Mucosa of descending colon (tissue), 3 donors: Measurements from ENCODE around the gene TNFRSF4. TPM values are rescaled to one million over a fixed set of nuclear protein-coding genes. Genes with fewer than 3 reads are reported as not detected.

Source experiments
- ATAC-seq: fragments of 200-7000 bp; cut with Tn5 transposase; one replicate; pipeline ENCODE4 v1.9.1; 2020; ENCODE audit warnings: mild to moderate bottlenecking, moderate library complexity
- DNase-seq, 3 donors: peaks; one replicate each; pipeline ENCODE4 v3.0.0-alpha.2; 2020
- H3K36me3 ChIP-seq: fragments of 200-600 bp; one replicate; pipeline ENCODE4 v1.8.0; 2021; ENCODE audit warnings: low read depth, mild to moderate bottlenecking
- H3K4me1 ChIP-seq: fragments of 200-600 bp; one replicate; pipeline ENCODE4 v1.8.0; 2021; ENCODE audit warnings: low read depth, mild to moderate bottlenecking
- H3K4me3 ChIP-seq: fragments of 200-600 bp; one replicate; pipeline ENCODE4 v1.8.0; 2021; ENCODE audit warnings: mild to moderate bottlenecking
- H3K9me3 ChIP-seq: fragments of 200-600 bp; one replicate; pipeline ENCODE4 v1.8.0; 2021; ENCODE audit warnings: mild to moderate bottlenecking
- CTCF ChIP-seq: fragments of 200-600 bp; IDR thresholded peaks from one replicate; pipeline ENCODE4 v1.8.0; 2022; ENCODE audit warnings: antibody characterized with exemption, mild to moderate bottlenecking
- intact Hi-C, 2 donors: fragments of 100-400 bp; cut with DNase I in 1 of 2; cut with micrococcal nuclease in 1 of 2; formaldehyde crosslinking; loops; one replicate each; pipeline versions ENCODE4 v1.11.0 to v1.11.1; 2022; cut with DNase I, micrococcal nuclease
- total RNA-seq, 3 donors: library from RNA; stranded (reverse); fragmentation: NEBNext Ultra II Directional in 2 of 3; extraction: Animal tissue kit (Norgen Biotek cat#: 25700) in 2 of 3; gene quantifications; one replicate each; pipeline versions ENCODE4 v1.2.1 to v1.2.4, GENCODE V29; 2021 to 2023
- donor health status: DM: no; HTN: no; CAD: no; lungs with moderate emphysema.
- donor health status: DM: no; HTN: no; CAD: no.
- donor health status: DM: no; HTN: yes; CAD: no.

TNFRSF4 gene
- total RNA-seq, 3 donors from 2014 or later: 0.69 to 1.2 (median 0.80) TPM

DNA sequence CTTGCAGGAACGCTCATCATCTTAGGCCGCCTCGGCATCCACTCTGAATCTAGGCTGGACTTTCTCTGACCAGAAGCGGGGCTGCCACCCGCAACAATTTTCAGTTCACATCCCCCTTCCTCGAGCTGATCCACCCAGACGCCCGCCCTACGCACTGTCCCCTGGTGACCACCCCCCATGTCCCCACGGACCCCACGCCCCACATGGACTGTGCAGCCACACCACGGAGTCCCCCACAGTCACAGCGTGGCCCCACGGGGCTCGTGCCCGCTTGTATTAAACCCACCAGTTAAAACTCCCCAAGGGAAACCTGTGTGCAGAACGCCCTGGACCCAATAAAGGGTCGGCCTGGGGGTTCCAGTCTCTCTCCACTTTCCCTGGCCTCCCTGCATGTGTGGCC lies 45.6 kb upstream of the TNFRSF4 start:
- Histone ChIP-seq H3K4me3 (no peak overlapping the region), H3K9me3 (no peaks in the 10 kb centered on the region), H3K4me1 (no peaks in the 10 kb centered on the region), H3K36me3 (peaks cover 6% of the 10 kb centered on the region)
- no peak for DNase-seq
- ATAC-seq: no peak
- TF ChIP-seq CTCF: no peak
- intact Hi-C loops: loop anchor here in 1 of 2 donors (10.0 kb wide), 1 partner anchor 135 kb away; no protein-coding TSS in a partner anchor

GRCh38 chr1:1259119-1259488 lies 45.2 kb upstream of the TNFRSF4 start:
- intact Hi-C loops: loop anchor here in 1 of 2 donors (10.0 kb wide), 1 partner anchor 134 kb away; no protein-coding TSS in a partner anchor
- H3K4me1 ChIP-seq: no peaks in the 10 kb centered on the region

DNA sequence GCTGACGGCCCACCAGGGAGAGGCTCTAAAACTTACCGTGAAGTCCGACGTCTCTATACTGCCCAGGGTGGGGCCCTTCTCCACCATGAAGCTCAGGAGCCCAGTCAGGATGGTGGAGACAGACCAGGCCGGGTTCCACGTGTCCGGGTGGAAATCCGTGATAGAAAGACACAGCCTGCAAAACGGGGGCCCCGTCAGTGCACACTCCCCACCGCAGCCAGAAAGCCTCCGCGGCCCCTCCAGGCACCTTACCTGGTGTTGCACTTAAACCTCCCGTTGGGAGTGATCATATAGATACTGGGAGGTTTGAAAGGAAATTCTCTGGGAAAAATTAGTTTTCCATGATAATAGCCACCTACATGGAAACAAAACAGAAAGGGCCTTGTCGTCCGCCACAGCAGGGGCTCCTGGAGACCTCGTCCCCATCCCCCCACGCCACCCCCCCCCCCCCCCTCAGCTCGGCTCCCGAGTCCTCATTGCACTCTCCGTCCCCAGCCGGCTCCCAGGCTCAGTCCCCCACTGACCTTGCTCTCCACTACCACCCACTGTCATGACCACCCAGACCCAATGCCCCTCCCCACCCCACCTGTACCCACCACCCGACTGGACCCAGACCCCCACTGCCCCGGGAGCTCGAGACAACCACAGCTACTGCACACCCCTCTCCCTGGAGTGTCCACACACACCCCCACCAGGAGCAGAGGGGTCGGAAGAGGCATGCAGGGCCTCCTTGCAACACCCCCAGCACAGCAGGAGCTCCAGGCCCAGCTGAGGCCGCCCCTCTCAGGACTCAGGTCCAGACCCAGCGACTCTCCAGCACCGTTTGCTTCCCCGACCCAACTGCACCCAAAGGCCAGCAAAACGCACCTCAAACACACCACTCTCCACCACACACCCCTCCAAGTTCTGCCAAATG lies 43.3 kb upstream of the TNFRSF4 start:
- intact Hi-C loops: loop anchor here in 1 of 2 donors (10.0 kb wide), 1 partner anchor 132 kb away; no protein-coding TSS in a partner anchor
- Histone ChIP-seq H3K4me1 (no peaks in the 10 kb centered on the region), H3K9me3 (no peaks in the 10 kb centered on the region), H3K36me3 (peaks cover 6% of the 10 kb centered on the region), H3K4me3 (no peak overlapping the region)
- ATAC-seq (no peak), DNase-seq (peak in 1 of 3 donors; percentile 49)
- TF ChIP-seq CTCF: no peak

More at GRCh38 chr1:1259119-1259488, 45.2 kb upstream of the TNFRSF4 start:
- no peaks in the 10 kb centered on the region for H3K9me3 ChIP-seq
- ATAC-seq (no peak), DNase-seq (peak in 1 of 3 donors; percentile 44)
- no peak overlapping the region for H3K4me3 ChIP-seq
- TF ChIP-seq CTCF: no peak
- H3K36me3 ChIP-seq: peaks cover 6% of the 10 kb centered on the region

DNA sequence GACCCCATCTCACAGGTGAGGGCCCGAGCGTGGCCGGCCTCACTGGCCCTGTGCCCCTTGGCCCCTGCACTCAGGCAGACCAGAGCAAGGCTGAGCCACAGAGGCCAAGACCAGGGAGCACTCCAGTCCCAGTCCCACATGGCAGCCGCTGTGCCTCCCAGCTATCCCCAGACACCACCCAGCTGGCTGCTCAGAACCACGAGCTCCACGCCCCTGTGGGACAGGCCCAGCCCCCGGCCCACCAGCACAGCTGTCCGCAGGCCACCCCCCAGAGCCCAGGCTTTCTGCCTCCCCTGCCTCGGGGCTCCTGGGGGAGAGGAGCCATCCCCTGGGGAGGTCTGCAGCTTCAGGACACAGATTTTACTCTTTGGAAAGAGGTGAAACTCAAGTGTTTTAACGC lies 41.7 kb upstream of the TNFRSF4 start:
- Histone ChIP-seq H3K9me3 (no peaks in the 10 kb centered on the region), H3K4me1 (no peaks in the 10 kb centered on the region), H3K36me3 (peaks cover 6% of the 10 kb centered on the region), H3K4me3 (no peak overlapping the region)
- ATAC-seq (no peak), DNase-seq (no peak)
- intact Hi-C loops: loop anchor here in 1 of 2 donors (10.0 kb wide), 1 partner anchor 131 kb away; no protein-coding TSS in a partner anchor
- no peak for TF ChIP-seq CTCF

- Histone ChIP-seq H3K4me1 (no peaks in the 10 kb centered on the region), H3K9me3 (no peaks in the 10 kb centered on the region), H3K4me3 (no peak overlapping the region), H3K36me3 (peaks cover 6% of the 10 kb centered on the region)
- ATAC-seq (no peak), DNase-seq (no peak)
- TF ChIP-seq CTCF: no peak
- intact Hi-C loops: loop anchor here in 1 of 2 donors (10.0 kb wide), 1 partner anchor 130 kb away; no protein-coding TSS in a partner anchor
Measured at GRCh38 chr1:1255078-1255477, 41.1 kb upstream of the TNFRSF4 start.
